ENCODE measurements around the gene ATP1B2.
A peak's percentile ranks its signal among the peaks of the same experiment; 100 is the strongest.

ATP1B2 gene

DNA sequence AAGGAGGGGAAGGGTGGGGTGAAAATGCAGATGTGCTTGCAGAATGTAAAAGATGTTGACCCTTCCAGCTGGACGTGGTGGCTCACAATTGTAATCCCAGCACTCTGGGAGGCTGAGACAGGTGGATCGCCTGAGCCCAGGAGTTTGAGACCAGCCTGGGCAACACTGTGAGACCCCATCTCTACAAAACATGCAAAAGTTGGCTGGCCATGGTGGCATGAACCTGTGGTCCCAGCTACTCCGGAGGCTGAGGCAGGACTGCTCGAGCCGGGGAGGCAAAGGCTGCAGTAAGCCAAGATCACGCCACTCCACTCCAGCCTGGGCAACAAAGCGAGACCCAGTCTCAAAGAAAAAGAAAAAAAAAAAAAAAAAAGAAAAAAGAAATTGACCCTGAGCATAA is 17.8 kb downstream of the ATP1B2 start:
- in situ Hi-C loops (cut with HindIII; ENCODE audit: low pct_ligation_motif_present, low pct_unique_long_range_greater_than_20kb, low sequenced_read_pairs), result no loop called here
- no peak for DNase-seq

GRCh38 chr17:7673239-7673638 is 22.5 kb downstream of the ATP1B2 start:
- in situ Hi-C loops (cut with HindIII; ENCODE audit: low pct_ligation_motif_present, low pct_unique_long_range_greater_than_20kb, low sequenced_read_pairs), result no loop called here
- DNase-seq, result peak; percentile 13

- no peak for DNase-seq
- in situ Hi-C loops (cut with HindIII; ENCODE audit: low pct_ligation_motif_present, low pct_unique_long_range_greater_than_20kb, low sequenced_read_pairs), result no loop called here
These were observed 24.2 kb downstream of the ATP1B2 start for GRCh38 chr17:7674934-7675333.

- in situ Hi-C loops (cut with HindIII; ENCODE audit: low pct_ligation_motif_present, low pct_unique_long_range_greater_than_20kb, low sequenced_read_pairs), result no loop called here
- no peak for DNase-seq
These were observed 25.8 kb downstream of the ATP1B2 start for GRCh38 chr17:7676533-7676932.

GRCh38 chr17:7677388-7678067 is 26.8 kb downstream of the ATP1B2 start:
- in situ Hi-C loops (cut with HindIII; ENCODE audit: low pct_ligation_motif_present, low pct_unique_long_range_greater_than_20kb, low sequenced_read_pairs), result no loop called here
- DNase-seq, result no peak

- DNase-seq, result peak; percentile 4
- in situ Hi-C loops (cut with HindIII; ENCODE audit: low pct_ligation_motif_present, low pct_unique_long_range_greater_than_20kb, low sequenced_read_pairs), result no loop called here
These were observed 34.3 kb downstream of the ATP1B2 start for GRCh38 chr17:7684851-7685532.

DNA sequence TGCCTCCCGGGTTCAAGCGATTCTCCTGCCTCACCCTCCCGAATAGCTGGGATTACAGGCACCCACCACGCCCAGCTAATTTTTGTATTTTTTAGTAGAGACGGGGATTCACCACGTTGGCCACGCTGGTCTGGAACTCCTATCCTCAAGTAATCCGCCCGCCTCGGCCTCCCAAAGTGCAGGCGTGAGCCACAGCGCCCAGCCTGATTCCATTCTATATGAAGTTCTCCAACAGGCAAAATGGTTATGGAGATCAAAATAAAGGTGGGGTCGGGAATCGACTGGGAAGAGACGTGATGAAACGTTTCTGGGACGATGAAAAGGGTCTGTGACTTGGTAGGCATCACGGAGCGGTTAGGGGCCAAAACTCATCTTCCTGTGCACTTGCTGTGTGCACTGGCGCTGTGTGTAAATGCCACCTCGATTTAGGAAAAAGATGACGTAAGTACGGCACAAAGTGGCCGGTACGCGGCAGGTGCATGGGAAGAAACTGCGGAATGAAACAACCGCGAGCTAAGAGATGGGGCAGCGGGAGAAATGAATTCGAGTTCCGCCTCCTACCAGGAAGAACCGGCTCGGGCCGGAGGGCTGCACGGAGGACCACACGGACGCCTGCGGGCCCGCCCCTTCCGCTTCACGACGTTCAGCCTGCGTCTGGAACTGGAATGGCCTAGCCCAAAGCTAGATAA is 35.0 kb downstream of the ATP1B2 start:
- peak; percentile 97 for DNase-seq
- in situ Hi-C loops (cut with HindIII; ENCODE audit: low pct_ligation_motif_present, low pct_unique_long_range_greater_than_20kb, low sequenced_read_pairs), result no loop called here

DNA sequence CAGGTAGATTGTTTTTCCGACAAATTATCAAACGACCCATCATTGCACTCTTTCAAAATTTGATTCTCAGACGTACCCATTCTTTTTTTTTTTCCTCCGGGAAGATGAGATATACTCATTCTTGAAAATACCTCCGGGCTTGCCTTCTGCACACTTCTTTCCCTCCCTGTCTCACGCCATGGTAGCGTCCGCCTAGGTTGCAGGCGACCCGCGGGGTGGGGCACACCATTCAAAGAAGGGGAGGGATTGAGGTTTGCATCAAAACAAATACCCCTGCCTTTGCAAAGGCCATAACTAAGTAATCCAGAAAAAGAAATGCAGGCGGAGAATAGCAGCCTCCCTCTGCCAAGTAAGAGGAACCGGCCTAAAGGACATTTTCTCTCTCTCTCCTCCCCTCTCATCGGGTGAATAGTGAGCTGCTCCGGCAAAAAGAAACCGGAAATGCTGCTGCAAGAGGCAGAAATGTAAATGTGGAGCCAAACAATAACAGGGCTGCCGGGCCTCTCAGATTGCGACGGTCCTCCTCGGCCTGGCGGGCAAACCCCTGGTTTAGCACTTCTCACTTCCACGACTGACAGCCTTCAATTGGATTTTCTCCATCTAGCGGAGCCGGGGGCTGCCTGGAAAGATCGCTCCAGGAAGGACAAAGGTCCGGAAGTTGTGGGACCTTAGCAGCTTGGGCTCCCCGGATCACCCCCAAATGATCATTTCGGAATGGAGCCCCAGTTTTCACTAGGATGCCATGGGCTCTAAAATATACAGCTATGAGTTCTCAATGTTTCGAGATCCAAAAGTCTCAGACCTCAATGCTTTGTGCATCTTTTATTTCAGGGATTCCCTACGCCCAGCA is 35.7 kb downstream of the ATP1B2 start:
- in situ Hi-C loops (cut with HindIII; ENCODE audit: low pct_ligation_motif_present, low pct_unique_long_range_greater_than_20kb, low sequenced_read_pairs), result no loop called here
- peak; percentile 85 for DNase-seq

- DNase-seq, result peak; percentile 93
- in situ Hi-C loops (cut with HindIII; ENCODE audit: low pct_ligation_motif_present, low pct_unique_long_range_greater_than_20kb, low sequenced_read_pairs), result no loop called here
These were observed 36.6 kb downstream of the ATP1B2 start, which contains the start of gene TP53 for GRCh38 chr17:7687072-7687907. TSS of gene TP53 (minus strand) at chr17:7687490. CDS start at chr17:7676594, 10,896 bp downstream.

DNA sequence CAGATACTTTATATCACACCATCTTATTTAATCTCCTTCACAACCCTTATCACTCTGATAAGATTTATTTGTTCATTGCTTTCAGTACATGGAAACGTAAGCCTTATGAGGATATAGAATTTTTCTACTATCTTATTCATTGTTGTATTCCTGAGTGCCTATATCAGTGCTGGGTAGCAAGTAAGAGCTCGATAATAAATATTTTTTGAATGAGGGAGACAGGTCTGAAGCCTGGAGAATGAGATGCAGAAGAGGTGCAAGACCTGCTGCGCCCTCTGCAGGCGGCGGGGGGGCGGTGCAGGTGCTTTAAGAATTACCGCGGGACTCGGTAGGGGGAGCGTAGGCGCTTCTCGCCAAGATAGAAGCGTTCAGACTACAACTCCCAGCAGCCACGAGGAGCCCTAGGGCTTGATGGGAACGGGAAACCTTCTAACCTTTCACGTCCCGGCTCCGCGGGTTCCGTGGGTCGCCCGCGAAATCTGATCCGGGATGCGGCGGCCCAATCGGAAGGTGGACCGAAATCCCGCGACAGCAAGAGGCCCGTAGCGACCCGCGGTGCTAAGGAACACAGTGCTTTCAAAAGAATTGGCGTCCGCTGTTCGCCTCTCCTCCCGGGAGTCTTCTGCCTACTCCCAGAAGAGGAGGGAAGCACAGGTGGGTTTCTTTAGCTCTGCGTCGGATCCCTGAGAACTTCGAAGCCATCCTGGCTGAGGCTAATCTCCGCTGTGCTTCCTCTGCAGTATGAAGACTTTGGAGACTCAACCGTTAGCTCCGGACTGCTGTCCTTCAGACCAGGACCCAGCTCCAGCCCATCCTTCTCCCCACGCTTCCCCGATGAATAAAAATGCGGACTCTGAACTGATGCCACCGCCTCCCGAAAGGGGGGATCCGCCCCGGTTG is 37.4 kb downstream of the ATP1B2 start, which contains the start of gene WRAP53:
Gene WRAP53 (plus strand): TSS at position 570 of the 900 bp plus-strand sequence. CDS start 172 bp downstream, at position 742.
- DNase-seq, result peak; percentile 99
- in situ Hi-C loops (cut with HindIII; ENCODE audit: low pct_ligation_motif_present, low pct_unique_long_range_greater_than_20kb, low sequenced_read_pairs), result no loop called here

- in situ Hi-C loops (cut with HindIII; ENCODE audit: low pct_ligation_motif_present, low pct_unique_long_range_greater_than_20kb, low sequenced_read_pairs), result no loop called here
- no peak for DNase-seq
These were observed 38.1 kb downstream of the ATP1B2 start for GRCh38 chr17:7688808-7689316.

DNA sequence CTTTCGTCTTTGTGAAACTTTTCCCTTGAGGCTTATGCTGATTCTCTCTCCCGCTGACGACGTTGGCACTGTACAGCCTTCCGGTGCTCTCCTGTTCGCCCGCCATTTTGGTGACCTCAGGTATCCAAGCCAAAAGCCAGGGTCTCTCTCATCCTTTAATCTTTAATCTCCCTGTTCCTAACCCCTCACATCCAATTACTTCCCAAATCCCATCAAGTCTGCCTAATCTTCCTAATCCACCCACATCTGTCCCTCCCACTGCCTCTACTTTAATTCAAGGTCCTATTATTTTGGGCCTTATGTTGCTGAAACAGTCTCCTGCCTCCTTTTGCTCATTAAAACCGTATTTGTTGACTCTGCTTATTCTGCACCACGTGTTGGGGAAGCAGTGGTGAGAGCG is 44.9 kb downstream of the ATP1B2 start:
- in situ Hi-C loops (cut with HindIII; ENCODE audit: low pct_ligation_motif_present, low pct_unique_long_range_greater_than_20kb, low sequenced_read_pairs), result no loop called here
- DNase-seq, result no peak

- DNase-seq, result no peak
- in situ Hi-C loops (cut with HindIII; ENCODE audit: low pct_ligation_motif_present, low pct_unique_long_range_greater_than_20kb, low sequenced_read_pairs), result no loop called here
These were observed 47.3 kb downstream of the ATP1B2 start for GRCh38 chr17:7697828-7698588.

DNA sequence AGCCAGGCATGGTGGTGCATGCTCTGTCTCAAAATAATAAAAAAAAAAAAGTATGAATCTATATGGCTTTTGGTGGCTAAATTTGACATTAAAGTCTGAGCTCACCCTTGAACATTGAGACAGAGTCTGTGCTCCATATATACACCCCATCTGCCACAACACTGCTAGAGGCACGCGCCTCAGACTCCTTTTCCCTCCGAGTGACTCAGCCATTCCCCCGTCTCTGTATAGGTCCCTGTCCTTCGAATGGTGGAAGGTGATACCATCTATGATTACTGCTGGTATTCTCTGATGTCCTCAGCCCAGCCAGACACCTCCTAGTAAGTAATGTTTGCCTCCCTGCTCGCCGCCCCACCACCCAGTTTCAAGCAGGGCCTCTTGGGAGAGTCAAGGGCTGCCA is 49.8 kb downstream of the ATP1B2 start:
- DNase-seq, result no peak

GRCh38 chr17:7701681-7702080 is 51.0 kb downstream of the ATP1B2 start:
- in situ Hi-C loops (cut with HindIII; ENCODE audit: low pct_ligation_motif_present, low pct_unique_long_range_greater_than_20kb, low sequenced_read_pairs), result no loop called here
- DNase-seq, result no peak

More for the DNA sequence above, 49.8 kb downstream of the ATP1B2 start:
- in situ Hi-C loops (cut with HindIII; ENCODE audit: low pct_ligation_motif_present, low pct_unique_long_range_greater_than_20kb, low sequenced_read_pairs), result no loop called here

DNA sequence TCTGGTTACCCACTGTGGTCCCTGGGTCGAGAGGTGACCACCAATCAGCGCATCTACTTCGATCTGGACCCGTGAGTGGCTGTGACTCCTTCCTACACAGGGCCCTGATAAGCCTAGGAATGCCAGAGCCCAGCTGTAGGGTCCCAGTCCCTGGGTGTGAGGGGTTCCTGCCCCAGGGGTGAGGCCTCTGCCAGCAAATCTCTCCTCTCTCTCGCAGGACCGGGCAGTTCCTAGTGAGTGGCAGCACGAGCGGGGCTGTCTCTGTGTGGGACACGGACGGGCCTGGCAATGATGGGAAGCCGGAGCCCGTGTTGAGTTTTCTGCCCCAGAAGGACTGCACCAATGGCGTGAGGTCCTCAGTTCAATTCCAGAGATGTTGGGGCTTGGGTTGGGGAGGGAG is 52.0 kb downstream of the ATP1B2 start:
- DNase-seq, result no peak
- in situ Hi-C loops (cut with HindIII; ENCODE audit: low pct_ligation_motif_present, low pct_unique_long_range_greater_than_20kb, low sequenced_read_pairs), result no loop called here

Measured in ACHN (cell line).